IMR-90 (cell line): ENCODE data around the gene PDZRN3. TPM values are rescaled to one million over a fixed set of nuclear protein-coding genes. Genes with fewer than 3 reads are reported as not detected.

Experiments
- ATAC-seq: fragments of 200-7000 bp; cut with Tn5 transposase; 2 replicates; pipeline ENCODE4 v1.9.1; 2020; ENCODE audit warnings: low read depth, mild to moderate bottlenecking, moderate library complexity
- BruUV-seq: library from RNA; stranded (reverse); fragments of 400-500 nt; replicated peaks from 2 replicates; lab custom pipeline; 2021; lab: Mats Ljungman, UMichigan
- CTCF ChIA-PET: fragments of 300-600 bp; formaldehyde crosslinking; extraction: SDS; loops from one replicate; lab custom pipeline; 2021; ENCODE audit warnings: antibody characterized with exemption; lab: Yijun Ruan, JAX
- POLR2A ChIA-PET: fragments of 300-600 bp; sonication (Branson Sonifier 250); formaldehyde crosslinking; loops from one replicate; lab custom pipeline; 2022; ENCODE audit warnings: antibody characterized with exemption; ENCODE audit not compliant: unreplicated experiment; lab: Charles Lee
- DNase-seq: peaks from one replicate; pipeline ENCODE4 v3.0.0; 2013
- H2AFZ ChIP-seq: replicated peaks from 2 replicates; pipeline ENCODE3; 2013; ENCODE audit warnings: low read length, mild to moderate bottlenecking; ENCODE audit not compliant: poor library complexity
- H2AK5ac ChIP-seq: 2 replicates; pipeline ENCODE4 v1.6.1; 2013; ENCODE audit warnings: low read depth, low read length, inconsistent platforms
- H2AK9ac ChIP-seq: replicated peaks from 2 replicates; pipeline ENCODE3; 2013; ENCODE audit warnings: mild to moderate bottlenecking, low read depth, low read length, moderate library complexity; ENCODE audit not compliant: poor library complexity
- H2BK120ac ChIP-seq: 2 replicates; pipeline ENCODE4 v1.6.1; 2013; ENCODE audit warnings: low read depth, low read length, inconsistent platforms
- H2BK15ac ChIP-seq: 3 replicates; pipeline ENCODE4 v1.6.1; 2013; ENCODE audit warnings: low read depth, low read length, inconsistent platforms
- H2BK20ac ChIP-seq: 2 replicates; pipeline ENCODE4 v1.6.1; 2013; ENCODE audit warnings: low read depth, mild to moderate bottlenecking, inconsistent platforms, low read length, moderate library complexity
- H2BK5ac ChIP-seq: 2 replicates; pipeline ENCODE4 v1.6.1; 2013; ENCODE audit warnings: mild to moderate bottlenecking, low read depth, low read length, inconsistent platforms; ENCODE audit not compliant: poor library complexity, severe bottlenecking
- H3K14ac ChIP-seq: replicated peaks from 2 replicates; pipeline ENCODE4 v1.6.1; 2013; ENCODE audit warnings: low read depth, low read length, inconsistent platforms
- H3K18ac ChIP-seq: 2 replicates; pipeline ENCODE4 v1.6.1; 2013; ENCODE audit warnings: low read depth, low read length, control low read depth
- H3K23ac ChIP-seq: 2 replicates; pipeline ENCODE4 v1.6.1; 2013; ENCODE audit warnings: low read depth, low read length, inconsistent platforms
- H3K27ac ChIP-seq: 2 replicates; pipeline ENCODE4 v1.5.1; 2013; ENCODE audit warnings: mild to moderate bottlenecking, control low read depth, low read length; ENCODE audit not compliant: insufficient read depth
- H3K27me3 ChIP-seq: 2 replicates; pipeline ENCODE4 v1.6.1; 2013; ENCODE audit warnings: low read length; ENCODE audit not compliant: control insufficient read depth, insufficient read depth
- H3K36me3 ChIP-seq: 2 replicates; pipeline ENCODE4 v1.6.1; 2013; ENCODE audit warnings: low read length, mixed read lengths; ENCODE audit not compliant: control insufficient read depth, insufficient read depth
- H3K4ac ChIP-seq: 2 replicates; pipeline ENCODE4 v1.6.1; 2013; ENCODE audit warnings: low read depth, low read length, inconsistent platforms
- H3K4me1 ChIP-seq: 2 replicates; pipeline ENCODE4 v1.6.1; 2013; ENCODE audit warnings: low read length, mixed read lengths; ENCODE audit not compliant: control insufficient read depth, insufficient read depth
- H3K4me2 ChIP-seq: 2 replicates; pipeline ENCODE4 v1.6.1; 2013; ENCODE audit warnings: low read depth, mild to moderate bottlenecking, control low read depth, low read length, moderate library complexity
- H3K4me3 ChIP-seq: 2 replicates; pipeline ENCODE4 v1.5.1; 2013; ENCODE audit warnings: low read depth, mild to moderate bottlenecking, control low read depth, low read length, moderate library complexity; ENCODE audit not compliant: insufficient read depth
- H3K56ac ChIP-seq: 2 replicates; pipeline ENCODE4 v1.6.1; 2013; ENCODE audit warnings: low read length, inconsistent platforms; ENCODE audit not compliant: insufficient read depth; ENCODE audit errors: extremely low read depth
- H3K79me1 ChIP-seq, 2 experiments: 2 replicates each; pipeline ENCODE4 v1.6.1; 2013; ENCODE audit warnings: low read length in 2 of 2, inconsistent platforms in 1 of 2, low read depth in 1 of 2
- H3K9ac ChIP-seq: 2 replicates; pipeline ENCODE4 v1.6.1; 2013; ENCODE audit warnings: low read depth, low read length, control low read depth
- H3K9me1 ChIP-seq: 2 replicates; pipeline ENCODE4 v1.6.1; 2013; ENCODE audit warnings: low read length, inconsistent platforms; ENCODE audit not compliant: insufficient read depth
- H3K9me3 ChIP-seq: 2 replicates; pipeline ENCODE4 v1.6.1; 2013; ENCODE audit warnings: low read length; ENCODE audit not compliant: control insufficient read depth, insufficient read depth
- H4K20me1 ChIP-seq: 2 replicates; pipeline ENCODE4 v1.6.1; 2013; ENCODE audit warnings: low read length, inconsistent platforms; ENCODE audit not compliant: insufficient read depth
- H4K5ac ChIP-seq: 2 replicates; pipeline ENCODE4 v1.6.1; 2013; ENCODE audit warnings: mild to moderate bottlenecking, low read depth, low read length, control low read depth
- H4K8ac ChIP-seq, 2 experiments: 2 replicates each; pipeline ENCODE4 v1.6.1; 2013; ENCODE audit warnings: low read depth in 2 of 2, low read length in 2 of 2, control low read depth in 1 of 2, inconsistent platforms in 1 of 2
- H4K91ac ChIP-seq: 2 replicates; pipeline ENCODE4 v1.6.1; 2013; ENCODE audit warnings: low read depth, low read length, inconsistent platforms; ENCODE audit not compliant: insufficient read depth
- BHLHE40 ChIP-seq: fragments of 150-350 bp; IDR thresholded peaks from 2 replicates; pipeline ENCODE4 v1.6.1; 2016; ENCODE audit warnings: mild to moderate bottlenecking, low read depth, low read length
- CEBPB ChIP-seq: IDR thresholded peaks from 2 replicates; pipeline ENCODE4 v1.6.1; 2012; ENCODE audit warnings: low read depth, low read length, improper control_type of control experiment
- CHD1 ChIP-seq: IDR thresholded peaks from 2 replicates; pipeline ENCODE4 v1.6.1; 2012; ENCODE audit warnings: low read depth, low read length, improper control_type of control experiment
- CTCF ChIP-seq: conservative IDR thresholded peaks from 2 replicates; pipeline ENCODE4 v1.5.1; 2012; ENCODE audit warnings: mild to moderate bottlenecking, low read depth, low read length, improper control_type of control experiment
- ELK1 ChIP-seq: fragments of 150-350 bp; IDR thresholded peaks from 2 replicates; pipeline ENCODE4 v1.6.1; 2016; ENCODE audit warnings: low read depth, mild to moderate bottlenecking, low read length, moderate library complexity, borderline replicate concordance
- FOS ChIP-seq: fragments of 150-350 bp; IDR thresholded peaks from 2 replicates; pipeline ENCODE4 v1.6.1; 2016; ENCODE audit warnings: low read depth, low read length
- MAFK ChIP-seq: IDR thresholded peaks from 2 replicates; pipeline ENCODE4 v1.6.1; 2012; ENCODE audit warnings: low read depth, low read length, improper control_type of control experiment
- MAZ ChIP-seq: IDR thresholded peaks from 2 replicates; pipeline ENCODE4 v1.6.1; 2012; ENCODE audit warnings: low read depth, mild to moderate bottlenecking, low read length, improper control_type of control experiment, moderate library complexity, borderline replicate concordance
- NFE2L2 ChIP-seq: fragments of 150-350 bp; IDR thresholded peaks from 2 replicates; pipeline ENCODE4 v1.6.1; 2016; ENCODE audit warnings: low read depth, mild to moderate bottlenecking, low read length
- RAD21 ChIP-seq: IDR thresholded peaks from 2 replicates; pipeline ENCODE4 v1.6.1; 2012; ENCODE audit warnings: low read length, improper control_type of control experiment
- RCOR1 ChIP-seq: IDR thresholded peaks from 2 replicates; pipeline ENCODE4 v1.6.1; 2012; ENCODE audit warnings: mild to moderate bottlenecking, low read length, improper control_type of control experiment; ENCODE audit not compliant: insufficient replicate concordance
- USF2 ChIP-seq: fragments of 150-350 bp; IDR thresholded peaks from 2 replicates; pipeline ENCODE4 v1.6.1; 2017; ENCODE audit warnings: mild to moderate bottlenecking, antibody characterized with exemption, low read length, low read depth
- dilution Hi-C: fragments of 300-500 bp; cut with HindIII; formaldehyde crosslinking; loops from one replicate; pipeline ENCODE4 v1.14.3; 2018; ENCODE audit warnings: low sequenced_read_pairs; ENCODE audit not compliant: unreplicated experiment
- in situ Hi-C: fragments of 300-500 bp; cut with MboI; formaldehyde crosslinking; loops from 3 replicates; pipeline ENCODE4 v1.14.3; 2019; ENCODE audit warnings: low sequenced_read_pairs, inconsistent platforms, mixed read lengths
- intact Hi-C: fragments of 100-400 bp; cut with micrococcal nuclease; formaldehyde crosslinking; loops from 2 replicates; pipeline ENCODE4 v1.10.0; 2022
- polyA plus RNA-seq, 3 experiments: library from polyadenylated mRNA; depleted of rRNA; stranded (reverse); fragments of >200 nt; gene quantifications; 2 replicates each; pipeline ENCODE4 v1.2.3, GENCODE V29; 2012; ENCODE audit warnings: low replicate concordance in 1 of 3
- total RNA-seq: library from RNA; depleted of rRNA; stranded (reverse); fragments of >200 nt; gene quantifications from 2 replicates; pipeline ENCODE4 v1.2.3, GENCODE V29; 2012

PDZRN3 gene
- total and polyA plus RNA-seq, 2 of the 4 experiments (the other 2 are of a cell fraction): 9.4 to 17.0 TPM

GRCh38 chr3:73608456-73609314, 16.1 kb downstream of the PDZRN3 start (continued):
- TF ChIP-seq CTCF: no peak

- Histone ChIP-seq H2AFZ (no peak overlapping the region), H3K27me3 (no peaks in the 10 kb centered on the region), H3K4ac (no peak overlapping the region), H3K4me2 (no peak overlapping the region), H4K20me1 (peaks cover 8% of the 10 kb centered on the region; the same call in 1 of the 2 replicates), H3K18ac (no peak overlapping the region), H3K4me1 (peaks cover 13% of the 10 kb centered on the region), H3K14ac (no peak overlapping the region), H2AK9ac (no peak overlapping the region), H3K9ac (no peak overlapping the region), H2AK5ac (no peak overlapping the region), H4K5ac (no peak overlapping the region), H3K36me3 (peaks cover 17% of the 10 kb centered on the region; the same call in 1 of the 2 replicates), H4K91ac (no peak overlapping the region), H4K8ac (no peak overlapping the region), H2BK15ac (no peak overlapping the region), H3K56ac (no peak overlapping the region), H3K4me3 (no peak overlapping the region), H3K27ac (no peak overlapping the region), H2BK20ac (no peak overlapping the region), H3K79me1 (peaks cover 10 to 21% of the 10 kb centered on the region in 2 experiments; a peak in 3 of 4 replicates), H3K9me3 (no peaks in the 10 kb centered on the region), H3K9me1 (peaks cover 13% of the 10 kb centered on the region), H2BK120ac (no peak overlapping the region), H2BK5ac (no peak overlapping the region), H3K23ac (no peak overlapping the region)
- CTCF ChIA-PET: interaction anchor here (1.9 kb wide), 1 partner anchor 9 kb away, joined by 12 read pairs; no protein-coding TSS in a partner anchor
- no peak for ATAC-seq
- POLR2A ChIA-PET: no interaction called here
- no peak for DNase-seq
- intact Hi-C loops (no loop called here), in situ Hi-C loops (loop anchor here (25.0 kb wide), 1 partner anchor 94 kb away; no protein-coding TSS in a partner anchor), dilution Hi-C loops (loop anchor here (25.0 kb wide), 1 partner anchor 94 kb away; no protein-coding TSS in a partner anchor)
- no TSS peak for BruUV-seq
- no peak for TF ChIP-seq BHLHE40
- TF ChIP-seq MAZ: no peak
- no peak for TF ChIP-seq NFE2L2
- no peak for TF ChIP-seq CEBPB
- TF ChIP-seq RAD21: no peak
- no peak for TF ChIP-seq RCOR1
- no peak for TF ChIP-seq CHD1
- no peak for TF ChIP-seq ELK1
- TF ChIP-seq FOS: no peak
- no peak for TF ChIP-seq USF2
- no peak for TF ChIP-seq MAFK
Observed at GRCh38 chr3:73605861-73606260, 18.9 kb downstream of the PDZRN3 start.
